Duodenal mucosa (tissue), 2 donors: ENCODE results near the gene FRAT2.

Experiments
- H3K27ac ChIP-seq: one replicate; pipeline ENCODE4 v1.7.0; 2013; ENCODE audit warnings: low read depth, low read length
- H3K27me3 ChIP-seq, 2 donors: one replicate each; pipeline ENCODE4 v1.7.0; 2013; ENCODE audit warnings: low read length in 2 of 2, control low read depth in 1 of 2; ENCODE audit not compliant: insufficient read depth in 2 of 2, control insufficient read depth in 1 of 2
- H3K36me3 ChIP-seq, 2 donors: one replicate each; pipeline ENCODE4 v1.7.0; 2013; ENCODE audit warnings: low read length in 2 of 2, control low read depth in 1 of 2; ENCODE audit not compliant: insufficient read depth in 2 of 2, control insufficient read depth in 1 of 2
- H3K4me1 ChIP-seq, 2 donors: one replicate each; pipeline ENCODE4 v1.7.0; 2013; ENCODE audit warnings: low read length in 2 of 2, control low read depth in 1 of 2; ENCODE audit not compliant: insufficient read depth in 2 of 2, control insufficient read depth in 1 of 2
- H3K4me3 ChIP-seq, 2 donors: one replicate each; pipeline ENCODE4 v1.7.0; 2013; ENCODE audit warnings: low read length in 2 of 2, low read depth in 1 of 2
- H3K9ac ChIP-seq, 2 donors: one replicate each; pipeline ENCODE4 v1.7.0; 2013; ENCODE audit warnings: low read length in 2 of 2, low read depth in 1 of 2
- H3K9me3 ChIP-seq, 2 donors: one replicate each; pipeline ENCODE4 v1.7.0; 2013; ENCODE audit warnings: low read length in 2 of 2, control low read depth in 1 of 2; ENCODE audit not compliant: control insufficient read depth in 1 of 2

FRAT2 gene

GRCh38 chr10:97371696-97372095 is 37.2 kb upstream of the FRAT2 start:
- Histone ChIP-seq H3K4me1 (no peaks in the 10 kb centered on the region), H3K9me3 (no peaks in the 10 kb centered on the region), H3K4me3 (no peak overlapping the region), H3K9ac (no peak overlapping the region), H3K27me3 (no peaks in the 10 kb centered on the region), H3K36me3 (peaks cover 34 to 66% of the 10 kb centered on the region in 2 donors), H3K27ac (no peak overlapping the region)

- H3K9me3 ChIP-seq, result no peaks in the 10 kb centered on the region
- H3K27me3 ChIP-seq, result no peaks in the 10 kb centered on the region
- H3K27ac ChIP-seq, result no peak overlapping the region
- H3K36me3 ChIP-seq, result peaks cover 30 to 75% of the 10 kb centered on the region in 2 donors
- H3K9ac ChIP-seq, result no peak overlapping the region
- no peaks in the 10 kb centered on the region for H3K4me1 ChIP-seq
- no peak overlapping the region for H3K4me3 ChIP-seq
These were observed 32.7 kb upstream of the FRAT2 start for GRCh38 chr10:97367126-97367649.

GRCh38 chr10:97366572-97366971 is 32.0 kb upstream of the FRAT2 start:
- H3K4me3 ChIP-seq, result no peak overlapping the region
- no peaks in the 10 kb centered on the region for H3K4me1 ChIP-seq
- peak overlapping the region; percentile 10 for H3K27ac ChIP-seq
- no peak overlapping the region for H3K9ac ChIP-seq
- no peaks in the 10 kb centered on the region for H3K9me3 ChIP-seq
- no peaks in the 10 kb centered on the region for H3K27me3 ChIP-seq
- peaks cover 25 to 68% of the 10 kb centered on the region in 2 donors for H3K36me3 ChIP-seq

GRCh38 chr10:97365761-97366351 is 31.3 kb upstream of the FRAT2 start:
- no peaks in the 10 kb centered on the region for H3K27me3 ChIP-seq
- no peak overlapping the region for H3K4me3 ChIP-seq
- peaks cover 18 to 66% of the 10 kb centered on the region in 2 donors for H3K36me3 ChIP-seq
- no peaks in the 10 kb centered on the region for H3K4me1 ChIP-seq
- no peak overlapping the region for H3K9ac ChIP-seq
- H3K27ac ChIP-seq, result no peak overlapping the region
- no peaks in the 10 kb centered on the region for H3K9me3 ChIP-seq

GRCh38 chr10:97363071-97363470 is 28.5 kb upstream of the FRAT2 start:
- no peak overlapping the region for H3K4me3 ChIP-seq
- H3K27me3 ChIP-seq, result no peaks in the 10 kb centered on the region
- H3K9ac ChIP-seq, result no peak overlapping the region
- no peaks in the 10 kb centered on the region for H3K9me3 ChIP-seq
- H3K27ac ChIP-seq, result no peak overlapping the region
- H3K36me3 ChIP-seq, result peaks cover 18 to 65% of the 10 kb centered on the region in 2 donors
- H3K4me1 ChIP-seq, result no peaks in the 10 kb centered on the region

- Histone ChIP-seq H3K27me3 (no peaks in the 10 kb centered on the region), H3K36me3 (peaks cover 18 to 65% of the 10 kb centered on the region in 2 donors), H3K27ac (no peak overlapping the region), H3K4me1 (no peaks in the 10 kb centered on the region), H3K9ac (no peak overlapping the region), H3K9me3 (no peaks in the 10 kb centered on the region), H3K4me3 (no peak overlapping the region)
These were observed 27.9 kb upstream of the FRAT2 start for GRCh38 chr10:97362310-97363033.

- Histone ChIP-seq H3K9ac (no peak overlapping the region), H3K4me3 (no peak overlapping the region), H3K36me3 (peaks cover 17 to 58% of the 10 kb centered on the region in 2 donors), H3K27ac (no peak overlapping the region), H3K4me1 (peaks cover 0 to 4% of the 10 kb centered on the region in 2 donors), H3K9me3 (no peaks in the 10 kb centered on the region), H3K27me3 (no peaks in the 10 kb centered on the region)
These were observed 27.0 kb upstream of the FRAT2 start for GRCh38 chr10:97361537-97361901.

- Histone ChIP-seq H3K36me3 (peaks cover 14 to 56% of the 10 kb centered on the region in 2 donors), H3K4me3 (no peak overlapping the region), H3K9me3 (no peaks in the 10 kb centered on the region), H3K9ac (no peak overlapping the region), H3K27ac (no peak overlapping the region), H3K27me3 (no peaks in the 10 kb centered on the region), H3K4me1 (peaks cover 0 to 9% of the 10 kb centered on the region in 2 donors)
These were observed 26.4 kb upstream of the FRAT2 start for GRCh38 chr10:97360705-97361536.

- peaks cover 11 to 42% of the 10 kb centered on the region in 2 donors for H3K36me3 ChIP-seq
- peaks cover 0 to 15% of the 10 kb centered on the region in 2 donors for H3K4me1 ChIP-seq
- H3K9me3 ChIP-seq, result no peaks in the 10 kb centered on the region
- H3K27ac ChIP-seq, result no peak overlapping the region
- no peak overlapping the region for H3K4me3 ChIP-seq
- no peak overlapping the region for H3K9ac ChIP-seq
- no peaks in the 10 kb centered on the region for H3K27me3 ChIP-seq
These were observed 24.3 kb upstream of the FRAT2 start for GRCh38 chr10:97358781-97359180.

GRCh38 chr10:97358349-97358748 is 23.8 kb upstream of the FRAT2 start:
- H3K27me3 ChIP-seq, result no peaks in the 10 kb centered on the region
- H3K36me3 ChIP-seq, result peaks cover 11 to 38% of the 10 kb centered on the region in 2 donors
- no peak overlapping the region for H3K4me3 ChIP-seq
- H3K4me1 ChIP-seq, result peaks cover 0 to 15% of the 10 kb centered on the region in 2 donors
- H3K9ac ChIP-seq, result no peak overlapping the region
- H3K9me3 ChIP-seq, result no peaks in the 10 kb centered on the region
- H3K27ac ChIP-seq, result no peak overlapping the region
